ENCODE results near the gene TIMM9.
"Not testable (repeated sequence)": the region's sequence is repeated elsewhere in the genome, so short reads cannot be mapped to it uniquely, and the experiment has no call there.

TIMM9 gene

GRCh38 chr14:58397156-58397555 lies 30.2 kb downstream of the TIMM9 start:
- DNase-seq = no peak

- peak; percentile 69 for DNase-seq
These were observed 31.2 kb downstream of the TIMM9 start, which contains the start of gene TOMM20L for GRCh38 chr14:58395812-58396788. TSS of gene TOMM20L (plus strand) at chr14:58395930. CDS start at chr14:58395958, 28 bp downstream.

- DNase-seq = no peak
These were observed 31.8 kb downstream of the TIMM9 start for GRCh38 chr14:58395562-58395811.

DNA sequence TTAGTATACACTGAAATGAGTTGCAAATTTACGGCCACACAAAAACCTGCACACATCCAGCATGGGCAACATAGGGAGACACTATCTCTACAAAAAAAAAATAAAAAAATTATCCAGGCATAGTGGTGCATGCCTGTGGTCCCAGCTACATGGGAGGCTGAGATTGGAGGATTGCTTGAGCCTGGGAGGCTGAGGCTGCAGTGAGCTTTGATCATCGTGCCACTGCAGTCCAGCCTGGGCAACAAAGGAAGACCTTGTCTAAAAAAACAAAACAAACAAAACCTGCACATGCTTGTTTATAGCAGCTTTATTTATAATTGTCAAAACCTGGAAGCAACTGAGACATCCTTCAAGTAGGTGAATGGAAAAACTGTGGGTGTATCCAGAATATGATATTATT lies 36.5 kb downstream of the TIMM9 start:
- no peak for DNase-seq

DNA sequence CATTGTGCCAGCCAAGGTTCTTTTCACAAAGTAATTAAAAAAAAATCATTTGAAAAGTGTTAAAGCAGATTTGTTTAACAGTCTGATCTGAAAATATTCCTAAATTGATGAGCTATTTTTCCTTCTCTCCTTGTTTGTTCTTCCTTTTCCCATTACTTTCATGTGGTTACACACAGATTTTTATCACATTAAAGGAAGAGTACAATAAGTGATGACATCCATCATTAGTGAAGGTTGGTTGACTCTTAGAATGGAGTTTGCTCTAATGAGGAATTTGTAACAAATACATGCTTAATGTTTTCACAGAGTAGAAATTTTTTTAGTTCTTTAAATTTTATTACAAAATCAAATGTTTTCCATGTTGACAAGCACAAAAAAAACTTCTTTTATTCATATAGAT lies 50.5 kb downstream of the TIMM9 start:
- DNase-seq = no peak

- no peak for DNase-seq
These were observed 58.4 kb downstream of the TIMM9 start for GRCh38 chr14:58368956-58369355.

DNA sequence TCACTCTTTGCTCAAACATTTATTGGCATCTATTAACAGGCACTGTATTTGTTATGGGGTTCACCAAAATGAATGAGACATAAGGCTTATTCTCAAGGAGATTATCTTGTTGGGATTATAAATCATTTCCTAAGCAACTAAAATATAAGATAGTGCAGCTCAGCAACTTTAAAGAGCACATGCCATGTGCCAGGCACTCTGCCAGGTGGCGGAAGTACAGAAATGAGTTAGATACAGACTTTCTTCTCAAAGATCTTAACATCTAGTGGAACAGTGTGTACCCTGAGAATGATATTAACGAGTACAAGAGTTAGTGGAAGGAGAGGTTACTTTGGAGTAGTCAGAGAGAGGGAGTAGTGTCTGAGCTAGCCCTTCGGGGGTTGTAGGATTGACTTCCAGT lies 60.0 kb downstream of the TIMM9 start:
- DNase-seq = no peak

- no peak for DNase-seq
These were observed 63.0 kb downstream of the TIMM9 start for GRCh38 chr14:58364316-58364715.

DNA sequence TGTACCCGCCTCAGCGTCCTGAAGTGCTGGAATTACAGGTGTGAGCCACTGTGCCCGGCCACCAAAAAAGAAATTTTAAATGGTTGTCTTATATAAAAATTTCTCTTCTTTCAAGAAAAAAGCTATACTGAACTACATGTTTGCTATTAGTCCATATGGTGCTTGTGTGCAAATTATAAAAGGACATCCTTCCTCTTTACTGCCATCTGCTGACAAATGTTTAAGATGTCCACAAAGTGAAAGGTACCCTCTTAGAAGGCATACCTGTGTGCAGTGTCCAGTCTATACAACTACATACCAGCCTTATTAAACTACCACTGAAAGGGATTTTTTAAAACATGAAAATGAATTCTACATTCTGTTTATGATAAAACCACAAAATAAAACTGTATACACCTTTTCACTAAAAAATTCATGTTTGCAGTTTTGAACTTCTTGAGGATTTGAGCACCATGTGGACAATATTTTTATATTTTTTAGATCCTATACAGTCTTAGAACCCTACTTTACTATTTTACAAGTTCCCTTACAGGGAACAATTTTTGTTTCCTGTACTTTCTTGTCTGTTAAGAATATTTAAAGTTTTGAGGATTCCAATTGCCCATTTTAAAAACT lies 64.4 kb downstream of the TIMM9 start:
- no peak for DNase-seq

- DNase-seq = not testable (repeated sequence)
These were observed 65.1 kb downstream of the TIMM9 start for GRCh38 chr14:58362272-58362671.
